ENCODE data around the gene CCDC137.

The CCDC137 gene

GRCh38 chr17:81713556-81714411 lies 47.2 kb downstream of the CCDC137 start:
- H3K4me3 ChIP-seq (ENCODE audit: low read depth, low read length), result no peak overlapping the region
- no peak for DNase-seq (ENCODE audit: low read depth, low spot score)
- TF ChIP-seq CTCF (IDR thresholded peaks at IDR 0.05; ENCODE audit: insufficient read depth, low read length, missing control alignments), result no peak
- CTCF ChIA-PET, result interaction anchor here (1.0 to 1.4 kb wide), 6 partner anchors 10 to 149 kb away, joined by 3 to 4 read pairs (median 3); partner anchors contain the start of genes ARL16 and HGS
- POLR2A ChIA-PET, result interaction anchor here (0.7 to 2.9 kb wide), 3 partner anchors 11 to 155 kb away, joined by 3 to 14 read pairs (median 3); partner anchors contain the start of genes MCRIP1 and MRPL12

GRCh38 chr17:81714412-81715106 lies 48.0 kb downstream of the CCDC137 start:
- TF ChIP-seq CTCF (IDR thresholded peaks at IDR 0.05; ENCODE audit: insufficient read depth, low read length, missing control alignments), result no peak
- ChIA-PET POLR2A (no interaction called here), CTCF (interaction anchor here (1.6 kb wide), 1 partner anchor 11 kb away, joined by 4 read pairs; no protein-coding TSS in a partner anchor)
- no peak for DNase-seq (ENCODE audit: low read depth, low spot score)
- no peak overlapping the region for H3K4me3 ChIP-seq (ENCODE audit: low read depth, low read length)

- ChIA-PET POLR2A (no interaction called here), CTCF (interaction anchor here (1.6 kb wide), 1 partner anchor 10 kb away, joined by 4 read pairs; no protein-coding TSS in a partner anchor)
- no peak overlapping the region for H3K4me3 ChIP-seq (ENCODE audit: low read depth, low read length)
- DNase-seq (ENCODE audit: low read depth, low spot score), result no peak
- TF ChIP-seq CTCF (IDR thresholded peaks at IDR 0.05; ENCODE audit: insufficient read depth, low read length, missing control alignments), result no peak
These were observed 48.8 kb downstream of the CCDC137 start for GRCh38 chr17:81715107-81715871.

- DNase-seq (ENCODE audit: low read depth, low spot score), result no peak
- no peak for TF ChIP-seq CTCF (IDR thresholded peaks at IDR 0.05; ENCODE audit: insufficient read depth, low read length, missing control alignments)
- CTCF ChIA-PET, result interaction anchor here (1.6 kb wide), 1 partner anchor 9 kb away, joined by 4 read pairs; no protein-coding TSS in a partner anchor
- POLR2A ChIA-PET, result no interaction called here
- H3K4me3 ChIP-seq (ENCODE audit: low read depth, low read length), result no peak overlapping the region
These were observed 49.5 kb downstream of the CCDC137 start for GRCh38 chr17:81715872-81716673.

- no peak for DNase-seq (ENCODE audit: low read depth, low spot score)
- ChIA-PET CTCF (no interaction called here), POLR2A (no interaction called here)
- H3K4me3 ChIP-seq (ENCODE audit: low read depth, low read length), result no peak overlapping the region
- TF ChIP-seq CTCF (IDR thresholded peaks at IDR 0.05; ENCODE audit: insufficient read depth, low read length, missing control alignments), result no peak
These were observed 50.1 kb downstream of the CCDC137 start for GRCh38 chr17:81716674-81716996.
